ENCODE measurements around the gene COX19.
"Not testable (repeated sequence)": the region's sequence is repeated elsewhere in the genome, so short reads cannot be mapped to it uniquely, and the experiment has no call there.

The COX19 gene

DNA sequence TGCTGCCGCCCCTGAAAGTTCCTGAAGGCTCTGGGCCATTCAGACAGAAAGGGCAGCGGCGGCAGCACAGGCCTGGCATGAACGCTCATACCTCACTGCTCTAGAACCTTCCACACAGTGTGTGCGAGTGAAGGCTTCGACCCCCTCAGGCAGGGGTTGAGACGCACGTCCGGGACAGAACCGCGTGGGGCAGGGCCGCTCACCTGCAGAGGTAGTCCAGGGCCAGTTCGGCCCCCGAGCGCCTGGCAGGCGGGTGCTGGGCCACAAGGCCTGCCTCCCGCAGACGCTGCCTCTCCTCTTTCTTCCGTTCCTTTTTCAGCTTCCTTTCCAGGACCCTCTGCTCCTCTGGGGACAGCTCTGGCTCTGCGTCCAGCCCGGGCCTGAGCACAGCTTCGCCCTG is 34.4 kb upstream of the COX19 start:
- no peak for DNase-seq

DNA sequence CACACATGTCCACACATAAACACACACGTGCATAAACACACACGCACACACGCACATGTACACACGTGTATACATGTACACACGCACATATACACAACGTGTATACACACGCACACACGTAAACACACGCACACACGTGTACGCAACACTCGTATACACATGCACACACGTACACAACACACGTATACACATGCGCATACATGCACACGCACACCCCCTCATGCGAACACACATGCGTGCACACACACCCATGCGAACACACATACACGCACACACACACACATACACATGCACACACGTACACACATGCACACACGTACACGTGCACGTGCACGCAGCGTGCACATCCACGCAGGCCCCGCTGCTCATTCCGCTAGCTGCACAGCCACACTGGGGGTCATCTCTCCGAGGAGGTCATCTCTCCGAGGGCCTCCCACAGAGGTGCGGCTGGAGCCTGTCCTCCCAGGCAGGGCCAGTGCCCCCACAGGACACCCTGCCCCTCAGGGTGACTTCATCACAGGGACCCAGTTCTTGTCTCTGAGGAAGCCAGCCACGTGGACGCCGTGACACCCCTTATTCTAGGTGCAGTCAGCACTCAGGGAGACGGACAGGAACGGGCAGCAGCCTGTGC is 33.5 kb upstream of the COX19 start:
- DNase-seq, result no peak

DNA sequence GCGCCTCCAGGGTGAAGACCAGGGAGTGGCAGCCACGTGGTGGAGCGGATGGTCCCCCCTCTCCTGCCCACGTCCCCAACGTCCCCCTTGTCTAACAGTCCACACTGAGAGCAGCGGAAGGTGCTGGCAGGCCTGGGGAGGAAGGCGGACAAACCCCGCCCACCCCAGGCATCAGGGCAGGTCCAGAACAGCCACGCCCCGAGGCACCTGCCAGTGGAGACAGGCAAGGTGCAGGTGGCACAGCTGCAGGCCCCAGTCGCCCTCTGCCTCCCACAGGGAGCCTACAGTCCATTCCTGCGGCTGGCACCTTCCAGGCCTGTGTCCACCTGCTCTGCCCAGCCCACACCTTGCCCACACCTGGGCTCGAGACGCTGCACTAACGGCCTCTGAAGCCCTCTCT is 32.6 kb upstream of the COX19 start:
- no peak for DNase-seq

DNA sequence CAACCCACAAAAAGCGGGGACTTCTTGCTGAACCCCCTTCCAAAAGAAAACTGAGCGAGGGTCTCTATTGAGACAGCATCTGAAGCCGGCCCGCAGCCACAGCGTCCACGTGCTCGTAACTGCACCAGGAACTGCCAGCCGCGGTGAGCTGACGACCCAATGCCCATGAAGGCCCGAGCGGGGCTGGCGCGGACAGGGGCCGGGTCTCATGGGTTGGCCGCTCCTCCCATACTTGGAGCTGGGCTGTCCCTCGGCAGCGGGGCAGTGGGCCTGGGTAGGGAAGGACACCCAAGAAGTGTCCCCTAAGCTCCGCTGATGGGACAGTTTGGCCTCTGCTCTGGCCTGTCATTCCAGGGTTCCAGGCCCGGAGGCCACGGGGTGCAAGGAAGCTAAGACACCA is 30.0 kb upstream of the COX19 start:
- no peak for DNase-seq

DNA sequence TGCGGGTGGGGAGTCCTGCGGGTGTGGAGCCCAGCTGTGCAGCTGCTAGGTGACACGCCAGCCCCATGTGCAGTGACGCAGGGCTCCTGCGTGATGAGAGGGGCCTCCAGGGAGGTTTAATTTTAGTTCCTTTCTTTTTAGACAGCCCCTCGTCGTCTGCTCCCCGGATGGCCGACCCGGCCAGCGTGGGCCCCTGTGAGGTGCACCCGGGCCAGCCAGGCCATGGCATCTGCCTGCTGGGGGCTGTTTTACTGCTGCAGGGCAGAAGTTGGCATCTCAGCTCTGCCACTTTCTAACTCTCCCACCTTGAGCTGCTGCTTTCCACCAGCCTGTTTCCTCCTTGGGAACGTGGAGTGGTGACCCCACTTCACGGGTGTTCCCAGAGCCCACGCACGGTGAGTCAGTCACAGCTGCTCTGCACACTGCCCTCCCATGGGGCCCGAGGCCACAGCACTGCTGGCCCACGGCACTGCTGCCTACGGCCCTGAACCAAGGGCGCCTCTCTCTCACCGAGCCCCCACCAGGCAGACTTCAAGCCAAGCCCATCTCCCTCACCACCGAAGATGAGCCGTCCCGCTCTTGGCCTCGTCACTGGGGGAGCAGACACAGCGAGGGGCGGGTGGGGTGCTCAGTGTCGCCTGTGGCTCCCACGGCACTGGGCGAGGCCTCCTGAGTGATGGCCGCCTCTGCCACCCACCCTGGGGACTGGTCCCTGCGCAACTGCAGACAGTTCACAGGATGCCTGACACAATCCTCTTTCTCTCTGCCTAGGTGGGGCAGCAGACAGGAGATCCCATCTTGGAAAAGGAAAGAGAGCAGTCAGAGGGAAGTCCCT is 28.9 kb upstream of the COX19 start:
- no peak for DNase-seq

DNA sequence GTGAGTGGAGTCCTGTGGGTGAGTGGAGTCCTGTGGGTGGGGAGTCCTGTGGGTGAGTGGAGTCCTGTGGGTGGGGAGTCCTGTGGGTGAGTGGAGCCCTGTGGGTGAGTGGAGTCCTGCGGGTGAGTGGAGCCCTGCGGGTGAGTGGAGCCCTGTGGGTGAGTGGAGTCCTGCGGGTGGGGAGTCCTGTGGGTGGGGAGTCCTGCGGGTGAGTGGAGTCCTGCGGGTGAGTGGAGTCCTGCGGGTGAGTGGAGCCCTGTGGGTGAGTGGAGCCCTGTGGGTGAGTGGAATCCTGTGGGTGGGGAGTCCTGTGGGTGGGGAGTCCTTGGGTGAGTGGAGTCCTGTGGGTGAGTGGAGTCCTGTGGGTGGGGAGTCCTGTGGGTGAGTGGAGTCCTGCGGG is 27.1 kb upstream of the COX19 start:
- not testable (repeated sequence) for DNase-seq

DNA sequence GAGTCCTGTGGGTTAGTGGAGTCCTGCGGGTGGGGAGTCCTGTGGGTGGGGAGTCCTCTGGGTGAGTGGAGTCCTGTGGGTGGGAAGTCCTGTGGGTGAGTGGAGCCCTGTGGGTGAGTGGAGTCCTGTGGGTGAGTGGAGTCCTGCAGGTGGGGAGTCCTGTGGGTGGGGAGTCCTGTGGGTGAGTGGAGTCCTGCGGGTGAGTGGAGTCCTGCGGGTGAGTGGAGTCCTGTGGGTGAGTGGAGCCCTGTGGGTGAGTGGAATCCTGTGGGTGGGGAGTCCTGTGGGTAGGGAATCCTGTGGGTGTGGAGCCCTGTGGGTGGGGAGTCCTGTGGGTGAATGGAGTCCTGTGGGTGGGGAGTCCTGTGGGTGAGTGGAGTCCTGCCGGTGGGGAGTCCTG is 26.7 kb upstream of the COX19 start:
- not testable (repeated sequence) for DNase-seq

DNA sequence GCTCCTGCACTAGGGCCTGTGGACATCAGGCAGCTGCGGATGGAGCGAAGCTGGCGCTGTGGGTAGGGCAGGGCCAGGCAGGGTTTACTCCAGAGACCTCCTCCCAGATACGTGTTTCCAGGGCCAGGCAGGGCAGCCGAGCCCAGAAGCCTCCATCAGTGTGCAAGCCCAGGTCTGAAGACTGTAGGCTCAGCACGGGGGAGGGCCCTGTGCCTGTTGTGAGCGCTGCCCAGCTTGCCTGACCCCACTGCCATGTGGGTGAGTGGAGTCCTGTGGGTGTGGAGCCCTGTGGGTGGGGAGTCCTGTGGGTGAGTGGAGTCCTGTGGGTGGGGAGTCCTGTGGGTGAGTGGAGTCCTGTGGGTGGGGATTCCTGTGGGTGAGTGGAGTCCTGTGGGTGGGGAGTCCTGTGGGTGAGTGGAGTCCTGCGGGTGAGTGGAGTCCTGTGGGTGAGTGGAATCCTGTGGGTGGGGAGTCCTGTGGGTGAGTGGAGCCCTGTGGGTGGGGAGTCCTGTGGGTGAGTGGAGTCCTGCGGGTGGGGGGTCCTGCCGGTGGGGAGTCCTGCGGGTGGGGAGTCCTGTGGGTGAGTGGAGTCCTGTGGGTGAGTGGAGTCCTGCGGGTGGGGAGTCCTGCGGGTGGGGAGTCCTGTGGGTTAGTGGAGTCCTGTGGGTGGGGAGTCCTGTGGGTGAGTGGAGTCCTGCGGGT is 25.9 kb upstream of the COX19 start:
- DNase-seq, result not testable (repeated sequence)

DNA sequence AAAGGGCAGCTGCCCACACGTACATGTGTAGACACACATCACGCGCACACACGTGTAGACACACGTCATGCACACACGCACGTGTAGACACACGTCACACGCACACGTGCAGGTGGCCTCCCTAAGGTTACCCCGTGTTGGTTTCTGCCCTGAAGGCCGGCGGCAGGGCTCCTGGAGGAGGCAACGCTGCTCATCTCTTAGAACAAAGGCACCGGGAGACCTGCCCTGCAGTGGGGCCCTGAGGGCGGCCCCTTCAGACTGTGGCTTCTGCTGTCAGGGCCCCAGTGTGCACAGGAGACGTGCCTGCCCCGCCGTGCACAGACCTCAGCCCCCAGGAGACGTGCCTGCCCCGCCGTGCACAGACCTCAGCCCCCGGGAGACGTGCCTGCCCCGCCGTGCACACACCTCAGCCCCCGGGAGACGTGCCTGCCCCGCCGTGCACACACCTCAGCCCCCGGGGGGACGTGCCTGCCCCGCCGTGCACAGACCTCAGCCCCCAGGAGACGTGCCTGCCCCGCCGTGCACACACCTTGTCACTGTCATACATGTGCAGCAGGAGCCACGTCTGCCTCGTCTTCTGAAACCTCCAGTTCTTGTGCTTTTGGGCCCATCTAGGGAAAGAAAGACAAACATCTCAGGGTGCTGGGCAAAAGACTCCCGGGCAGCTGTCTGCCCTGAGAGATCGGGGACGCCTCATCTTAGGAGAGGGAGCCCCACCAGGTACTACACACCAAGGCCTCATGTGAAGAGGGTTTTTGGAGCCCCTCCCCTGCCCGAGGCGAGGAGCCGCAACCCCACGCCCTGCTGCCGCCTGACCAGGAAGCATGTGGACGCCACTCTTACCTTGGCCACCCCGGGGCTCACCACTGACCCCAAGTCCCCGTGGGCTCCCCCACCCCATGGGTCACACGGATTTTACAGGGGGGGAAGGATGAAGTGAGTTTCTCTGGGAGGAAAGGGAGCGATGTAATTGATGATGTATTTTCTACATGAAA is 24.9 kb upstream of the COX19 start:
- no peak for DNase-seq

DNA sequence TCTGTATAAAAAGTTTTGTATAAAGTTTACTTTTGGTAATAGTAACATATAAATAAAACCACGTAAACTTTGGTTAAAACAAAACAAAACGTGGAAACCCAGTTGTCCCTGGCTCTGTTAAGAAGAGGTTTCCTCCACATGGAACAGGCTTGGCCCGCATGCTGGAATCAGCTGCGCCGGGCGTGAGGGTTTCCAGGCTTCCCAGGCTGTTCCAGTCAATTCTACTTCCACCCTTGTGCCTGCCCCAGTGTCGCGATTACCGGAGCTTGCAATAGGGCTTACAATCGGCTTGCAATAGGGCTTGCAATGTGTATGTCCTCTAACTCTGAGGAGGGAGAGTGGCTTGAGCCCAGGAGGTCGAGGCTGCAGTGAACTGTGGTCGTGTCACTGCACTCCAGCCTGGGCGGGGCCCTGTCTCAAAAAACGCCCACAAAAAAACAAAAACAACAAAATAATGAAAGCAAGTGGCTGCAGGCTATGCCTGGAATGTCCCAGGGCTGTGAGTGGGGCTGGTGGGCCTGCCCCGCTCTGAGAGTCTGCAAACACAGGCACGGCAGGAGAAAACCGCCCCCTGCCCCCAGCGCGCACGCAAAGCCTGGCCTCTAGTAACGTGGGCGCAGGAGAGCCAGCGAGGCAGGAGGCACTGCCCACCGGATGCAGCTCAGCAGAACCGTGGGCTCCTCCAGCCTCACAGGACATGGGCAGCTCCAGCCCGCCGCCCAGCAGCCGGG is 24.0 kb upstream of the COX19 start:
- no peak for DNase-seq

DNA sequence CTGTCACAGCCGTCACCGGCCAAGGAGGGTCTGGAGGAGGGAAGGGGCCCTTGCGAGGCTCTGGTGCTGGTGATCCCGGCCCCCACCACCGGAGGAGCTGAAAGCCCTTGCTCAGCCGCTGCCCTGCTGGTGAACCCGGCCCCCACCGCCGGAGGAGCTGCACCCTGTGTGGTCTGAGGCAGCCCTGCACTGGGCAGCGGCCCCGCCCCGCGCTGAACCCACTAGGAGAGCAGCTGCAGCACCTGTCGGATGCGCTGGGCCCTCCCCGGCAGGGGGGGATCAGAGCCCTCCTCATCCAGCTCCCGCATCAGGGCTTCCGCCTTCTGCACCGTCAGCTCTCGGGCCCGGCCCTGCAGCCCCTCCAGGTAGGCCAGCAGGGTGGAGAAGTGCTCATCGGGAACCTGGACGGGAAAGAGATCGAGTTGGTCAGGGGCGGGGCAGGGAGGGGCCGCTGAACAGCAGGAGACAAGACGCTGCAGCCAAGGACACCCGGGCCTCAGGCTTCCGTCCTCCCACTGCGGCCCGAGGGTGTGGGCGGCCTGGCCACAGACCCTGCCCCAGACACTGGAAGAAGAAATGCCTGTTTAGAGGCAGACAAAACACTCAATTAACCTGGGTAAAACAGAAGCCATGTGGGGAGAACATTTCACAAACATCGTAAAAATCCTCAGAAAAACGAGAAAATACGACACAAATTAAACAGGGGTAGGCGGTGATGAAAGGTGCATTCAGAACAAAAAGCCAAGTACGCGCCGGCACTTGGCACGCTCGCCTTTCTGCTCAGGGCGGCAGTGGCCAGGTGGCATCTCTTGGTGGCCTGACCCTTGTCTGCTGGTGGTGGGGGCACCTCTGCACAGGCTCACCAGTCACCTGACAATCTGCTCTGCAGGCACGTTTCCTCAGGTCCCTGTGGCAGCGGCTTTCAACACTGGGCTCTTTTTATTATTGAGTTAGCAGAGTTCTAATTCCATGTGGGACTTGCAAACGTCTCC is 22.4 kb upstream of the COX19 start:
- no peak for DNase-seq

DNA sequence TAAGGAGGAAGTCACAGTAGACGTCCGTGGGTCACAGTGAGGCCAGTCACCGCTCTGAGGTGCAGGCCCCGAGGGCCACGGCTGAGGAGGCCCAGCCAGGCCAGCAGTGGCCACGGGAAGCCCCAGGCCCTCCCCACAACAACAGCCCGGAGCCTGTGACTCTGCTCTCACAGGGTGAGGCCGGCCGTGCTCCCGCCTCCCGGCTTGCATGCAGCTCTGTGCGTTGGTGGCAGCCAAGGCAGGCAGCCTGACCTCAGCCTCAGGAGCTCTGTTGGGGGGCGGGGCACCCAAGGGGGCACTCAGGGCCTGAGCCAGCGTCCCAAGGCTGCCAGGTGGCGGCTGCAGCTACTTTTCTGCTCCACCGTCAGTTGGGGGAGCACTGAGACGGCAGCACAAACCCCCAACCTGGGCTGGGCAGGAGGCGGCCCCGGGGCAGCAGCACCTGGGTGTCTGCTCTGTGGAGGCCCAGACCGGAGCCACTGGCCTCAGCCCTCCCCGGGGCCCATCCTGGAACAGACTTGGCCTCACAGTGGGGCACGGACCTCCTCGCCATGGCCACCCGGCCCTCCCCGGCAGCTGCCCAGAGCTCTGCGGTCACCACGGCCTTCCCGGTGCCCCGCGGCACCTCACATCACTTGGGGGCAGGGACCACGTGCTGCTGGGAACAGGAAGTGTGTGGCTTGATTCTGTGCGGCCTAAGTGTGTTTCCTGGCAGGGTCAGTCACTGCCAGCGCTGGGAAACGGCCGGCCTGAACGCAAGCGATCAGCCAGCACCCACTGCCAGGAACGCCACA is 20.9 kb upstream of the COX19 start:
- no peak for DNase-seq

DNA sequence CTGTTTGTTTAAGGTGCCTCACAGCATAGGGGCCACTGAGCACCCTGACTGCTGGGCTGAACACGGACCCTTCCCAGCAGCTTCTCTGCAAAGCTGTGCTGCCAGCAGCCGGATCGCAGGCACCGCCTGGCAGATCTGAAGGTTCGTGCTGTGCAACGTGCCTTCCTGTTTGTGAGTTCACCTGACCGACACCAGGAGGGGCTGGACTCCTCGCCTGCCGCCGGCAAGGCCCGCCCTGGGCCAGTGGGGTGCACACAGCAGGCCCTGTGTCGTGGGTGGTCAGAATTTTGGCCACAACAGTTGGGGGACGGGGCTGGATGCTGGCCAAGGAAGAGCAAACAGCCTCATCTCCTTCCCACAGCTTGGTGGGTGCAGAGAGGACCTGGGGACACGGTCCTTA is 20.2 kb upstream of the COX19 start:
- no peak for DNase-seq

DNA sequence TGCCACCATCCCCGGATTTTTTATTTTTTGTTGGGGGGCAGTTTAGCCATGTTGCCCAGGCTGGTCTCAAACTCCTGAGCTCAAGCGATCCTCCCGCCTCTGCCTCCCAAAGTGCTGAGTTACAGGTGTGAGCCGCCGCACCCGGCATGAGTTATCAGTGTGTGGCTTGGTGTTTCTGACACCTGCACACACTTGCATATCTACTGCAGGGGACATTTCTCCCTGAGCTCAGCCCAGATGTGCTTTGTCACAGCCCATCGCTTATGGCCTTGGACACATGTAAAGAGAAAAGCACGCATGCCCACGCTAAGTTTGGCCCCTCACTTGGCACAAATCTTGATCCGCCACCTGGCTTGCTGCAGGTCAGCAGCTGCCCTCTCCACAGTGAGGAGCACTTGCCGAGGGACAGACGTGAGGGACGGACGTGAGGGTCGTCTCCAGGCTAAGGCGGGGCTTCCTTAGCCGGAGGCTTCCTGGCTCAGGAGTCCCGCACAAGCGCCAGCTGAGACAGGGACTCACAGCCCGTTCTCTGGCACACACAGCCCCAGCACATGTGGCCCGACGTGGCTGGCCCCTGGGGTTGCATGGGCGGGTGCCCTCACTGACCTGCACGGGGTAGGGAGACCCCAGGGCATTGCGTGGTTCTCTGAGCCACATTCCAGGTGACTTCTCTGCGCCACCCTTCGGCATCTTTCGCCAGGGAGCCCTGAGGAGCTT is 19.4 kb upstream of the COX19 start:
- no peak for DNase-seq

DNA sequence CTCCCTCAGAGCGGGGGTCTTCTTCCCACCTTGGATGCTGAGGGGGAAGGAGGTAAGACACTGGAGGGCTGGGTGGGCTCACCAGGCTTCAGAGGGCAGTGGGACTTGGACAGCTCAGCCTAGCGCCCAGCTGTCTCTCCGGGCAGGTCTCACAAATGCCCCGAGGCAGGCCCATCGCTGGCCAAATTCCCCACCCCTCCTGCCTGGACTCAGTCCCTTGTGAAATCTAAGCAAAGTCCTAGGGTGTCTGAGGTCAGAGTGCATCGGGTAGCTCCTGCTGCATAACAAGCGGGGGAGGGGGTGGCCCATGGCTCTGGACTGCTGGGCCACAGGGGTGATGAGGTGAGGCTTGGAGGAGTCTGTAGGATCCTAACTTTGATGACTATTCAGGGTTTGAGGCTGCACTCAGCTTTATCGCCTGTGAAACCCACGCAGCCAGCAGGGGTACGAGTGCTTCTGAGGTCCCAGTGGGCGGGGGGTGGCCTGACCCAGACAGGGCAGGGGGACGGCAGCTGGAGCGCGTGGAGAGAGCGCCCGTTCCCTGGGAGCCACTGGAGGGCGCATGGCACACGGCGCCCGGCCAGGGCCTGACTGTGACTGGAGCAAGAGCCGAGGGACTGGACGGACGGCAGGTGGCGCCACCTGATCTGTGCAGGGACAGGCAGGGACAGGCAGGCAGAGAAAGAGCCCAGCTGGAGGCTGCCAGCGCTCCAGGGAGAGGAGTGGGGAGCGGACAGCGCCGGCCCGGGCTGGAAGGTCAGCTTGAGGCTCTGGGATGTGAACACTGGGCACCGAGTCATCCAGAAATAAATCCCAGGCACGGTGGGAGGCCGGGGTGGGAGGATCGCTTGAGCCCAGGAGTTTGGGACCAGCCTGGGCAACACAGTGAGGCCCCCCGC is 17.6 kb upstream of the COX19 start:
- peak; percentile 85 for DNase-seq

DNA sequence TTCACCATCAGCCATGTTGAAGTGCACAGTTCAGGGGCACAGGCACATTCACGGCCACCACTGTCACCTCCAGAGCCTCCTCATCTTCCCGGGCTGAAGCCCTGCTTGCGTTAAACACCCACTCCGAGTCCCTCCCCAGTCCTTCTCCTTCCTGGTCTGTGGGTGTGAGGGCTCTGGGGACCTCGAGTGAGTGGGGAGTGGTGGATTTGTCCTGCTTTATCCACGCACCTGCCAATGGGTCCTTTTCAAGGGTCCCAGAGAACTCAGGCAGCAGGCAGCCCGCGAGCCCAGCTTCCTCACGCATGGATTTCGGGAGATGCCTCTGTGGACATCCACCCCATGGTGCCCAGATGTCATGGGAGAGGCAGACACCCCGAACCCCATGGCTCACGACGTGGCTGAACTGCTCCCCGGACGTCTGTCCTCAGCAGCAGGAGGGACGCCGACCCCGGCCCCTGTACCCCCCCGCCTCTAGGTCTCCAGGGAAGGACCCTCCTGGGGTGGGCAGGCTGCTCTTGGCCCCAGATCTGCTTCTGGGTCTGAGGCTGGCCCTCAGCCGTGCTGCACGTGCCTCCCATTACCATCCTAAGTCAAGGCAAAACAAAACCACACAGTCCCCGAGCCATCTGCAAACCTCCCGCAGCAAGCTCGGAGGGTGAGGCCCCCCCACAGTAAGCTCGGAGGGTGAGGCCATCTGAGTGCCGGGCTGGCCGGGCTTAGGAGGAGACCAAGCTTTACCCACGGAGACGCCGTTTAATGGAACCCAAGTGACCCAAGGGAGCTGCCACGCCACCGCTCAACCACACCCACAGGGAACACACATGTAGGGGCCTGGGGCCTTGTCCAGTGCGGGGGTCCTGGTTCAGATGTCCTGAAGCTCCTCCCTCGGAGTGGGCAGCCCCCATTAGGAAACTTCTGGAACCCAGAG is 16.6 kb upstream of the COX19 start:
- DNase-seq, result no peak
